Neutrophil (primary cell): ENCODE results near the gene KRTAP11-1.

ENCODE experiments used
- H3K27ac ChIP-seq: fragments of 200-600 bp; sonication (generic); 2 replicates; pipeline ENCODE4 v1.5.1; 2016; ENCODE audit warnings: mild to moderate bottlenecking, moderate library complexity
- H3K27me3 ChIP-seq: fragments of 200-600 bp; sonication (generic); 2 replicates; pipeline ENCODE4 v1.6.0; 2016; ENCODE audit warnings: mild to moderate bottlenecking
- H3K36me3 ChIP-seq: fragments of 200-600 bp; sonication (generic); 2 replicates; pipeline ENCODE4 v1.5.1; 2017
- H3K4me1 ChIP-seq, 2 experiments: fragments of 200-600 bp in 1 of 2; sonication (generic) in 1 of 2; 1 replicate in 1 of 2; 2 replicates in 1 of 2; pipeline versions ENCODE4 v1.5.1 to v1.6.1; 2013 to 2016; ENCODE audit warnings: low read depth in 1 of 2, low read length in 1 of 2, mild to moderate bottlenecking in 1 of 2, moderate library complexity in 1 of 2; ENCODE audit not compliant: control insufficient read depth in 1 of 2, insufficient read depth in 1 of 2
- H3K4me3 ChIP-seq, 2 experiments: fragments of 200-600 bp in 1 of 2; sonication (generic) in 1 of 2; 1 replicate in 1 of 2; 2 replicates in 1 of 2; pipeline ENCODE4 v1.5.1; 2013 to 2016; ENCODE audit warnings: low read depth in 1 of 2, low read length in 1 of 2, mild to moderate bottlenecking in 1 of 2, moderate library complexity in 1 of 2
- H3K9me3 ChIP-seq: fragments of 200-600 bp; sonication (generic); 2 replicates; pipeline ENCODE4 v1.5.1; 2016
- CTCF ChIP-seq: fragments of 200-600 bp; sonication (generic); IDR thresholded peaks from 2 replicates; pipeline ENCODE4 v1.5.1; 2016; ENCODE audit warnings: antibody characterized with exemption

KRTAP11-1 gene

GRCh38 chr21:30882866-30883597 lies 1.7 kb upstream of the KRTAP11-1 start:
- Histone ChIP-seq H3K27me3 (no peaks in the 10 kb centered on the region), H3K4me3 (no peak overlapping the region), H3K36me3 (no peaks in the 10 kb centered on the region), H3K9me3 (no peaks in the 10 kb centered on the region), H3K27ac (no peak overlapping the region), H3K4me1 (no peaks in the 10 kb centered on the region)
- TF ChIP-seq CTCF: no peak

GRCh38 chr21:30880914-30881313 lies 466 bp downstream of the KRTAP11-1 start:
- Histone ChIP-seq H3K9me3 (no peaks in the 10 kb centered on the region), H3K36me3 (no peaks in the 10 kb centered on the region), H3K27ac (no peak overlapping the region), H3K4me3 (no peak overlapping the region), H3K27me3 (no peaks in the 10 kb centered on the region), H3K4me1 (no peaks in the 10 kb centered on the region)
- TF ChIP-seq CTCF: no peak

- no peak overlapping the region for H3K4me3 ChIP-seq
- no peaks in the 10 kb centered on the region for H3K9me3 ChIP-seq
- no peak overlapping the region for H3K27ac ChIP-seq
- H3K27me3 ChIP-seq: no peaks in the 10 kb centered on the region
- H3K36me3 ChIP-seq: no peaks in the 10 kb centered on the region
- TF ChIP-seq CTCF: no peak
- H3K4me1 ChIP-seq: no peaks in the 10 kb centered on the region
These were observed 6.9 kb downstream of the KRTAP11-1 start for GRCh38 chr21:30874526-30874925.

GRCh38 chr21:30847627-30848500 lies 33.5 kb downstream of the KRTAP11-1 start:
- Histone ChIP-seq H3K27me3 (no peaks in the 10 kb centered on the region), H3K4me3 (no peak overlapping the region), H3K9me3 (no peaks in the 10 kb centered on the region), H3K27ac (no peak overlapping the region), H3K4me1 (no peaks in the 10 kb centered on the region), H3K36me3 (no peaks in the 10 kb centered on the region)
- no peak for TF ChIP-seq CTCF

GRCh38 chr21:30842990-30843389 lies 38.4 kb downstream of the KRTAP11-1 start:
- Histone ChIP-seq H3K27ac (no peak overlapping the region), H3K4me3 (no peak overlapping the region), H3K9me3 (no peaks in the 10 kb centered on the region), H3K36me3 (no peaks in the 10 kb centered on the region), H3K4me1 (no peaks in the 10 kb centered on the region), H3K27me3 (no peaks in the 10 kb centered on the region)
- TF ChIP-seq CTCF: no peak
